ENCODE data around the gene SOX11. TPM values are rescaled to one million over a fixed set of nuclear protein-coding genes. Genes with fewer than 3 reads are reported as not detected.

Gene SOX11
- total RNA-seq, 2 donors from 2014 or later: 0.78 TPM; not detected in 1

- ATAC-seq (no peak), DNase-seq (no peak)
- intact Hi-C loops (cut with DNase I, micrococcal nuclease): no loop called here
Observed at GRCh38 chr2:5749347-5749746, 57.2 kb downstream of the SOX11 start.

All from left colon (tissue), 2 donors.